CD4-positive, alpha-beta T cell (primary cell): ENCODE measurements around the gene DENND2C. TPM values are rescaled to one million over a fixed set of nuclear protein-coding genes. Genes with fewer than 3 reads are reported as not detected.

ENCODE experiments used
- ATAC-seq: fragments of 200-7000 bp; cut with Tn5 transposase; one replicate; pipeline ENCODE4 v1.10.0; 2022; ENCODE audit warnings: mild to moderate bottlenecking; ENCODE audit not compliant: poor library complexity
- CTCF ChIA-PET: fragments of 350-600 bp; sonication (Branson Sonifier 250); formaldehyde crosslinking; loops from one replicate; lab custom pipeline; 2021; ENCODE audit warnings: antibody characterized with exemption, inconsistent platforms; lab: Charles Lee
- POLR2A ChIA-PET: fragments of 350-600 bp; sonication (Branson Sonifier 250); formaldehyde crosslinking; loops from one replicate; lab custom pipeline; 2021; ENCODE audit warnings: antibody characterized with exemption, inconsistent platforms; lab: Charles Lee
- DNase-seq, 14 experiments: peaks; one replicate each; pipeline ENCODE4 v3.0.0-alpha.2; 2013 to 2020; ENCODE audit warnings: mixed read lengths in 2 of 14
- H3K27ac ChIP-seq, 2 donors: one replicate each; pipeline versions ENCODE4 v1.5.1 to v1.7.0; 2013; ENCODE audit warnings: low read length in 2 of 2, low read depth in 1 of 2, mild to moderate bottlenecking in 1 of 2
- H3K27me3 ChIP-seq, 2 experiments: 1 replicate in 1 of 2; 2 replicates in 1 of 2; pipeline versions ENCODE4 v1.6.1 to v1.7.0; 2013; ENCODE audit warnings: low read length in 2 of 2, control low read depth in 1 of 2, mild to moderate bottlenecking in 1 of 2, moderate library complexity in 1 of 2; ENCODE audit not compliant: insufficient read depth in 2 of 2, control insufficient read depth in 1 of 2
- H3K36me3 ChIP-seq: one replicate; pipeline ENCODE4 v1.6.1; 2013; ENCODE audit warnings: low read length, control low read depth; ENCODE audit not compliant: insufficient read depth
- H3K4me1 ChIP-seq: one replicate; pipeline ENCODE4 v1.6.1; 2013; ENCODE audit warnings: low read length, control low read depth; ENCODE audit not compliant: insufficient read depth
- H3K4me3 ChIP-seq: one replicate; pipeline ENCODE4 v1.5.1; 2013; ENCODE audit warnings: mild to moderate bottlenecking, low read length, moderate library complexity
- H3K9me3 ChIP-seq, 2 experiments: 1 replicate in 1 of 2; 2 replicates in 1 of 2; pipeline versions ENCODE4 v1.6.1 to v1.7.0; 2013; ENCODE audit warnings: low read length in 2 of 2, mild to moderate bottlenecking in 2 of 2, control low read depth in 1 of 2, moderate library complexity in 1 of 2; ENCODE audit not compliant: control insufficient read depth in 1 of 2, insufficient read depth in 1 of 2
- H3K27ac Mint-ChIP-seq: one replicate; pipeline ENCODE4 v1.8.0; 2020; ENCODE audit warnings: mixed read lengths
- H3K27me3 Mint-ChIP-seq: one replicate; pipeline ENCODE4 v1.8.0; 2021; ENCODE audit warnings: mixed read lengths
- H3K36me3 Mint-ChIP-seq: one replicate; pipeline ENCODE4 v1.8.0; 2021; ENCODE audit warnings: low read depth, mixed read lengths
- H3K4me1 Mint-ChIP-seq: one replicate; pipeline ENCODE4 v1.8.0; 2021; ENCODE audit warnings: low read depth, mixed read lengths
- H3K4me3 Mint-ChIP-seq: one replicate; pipeline ENCODE4 v1.8.0; 2020; ENCODE audit warnings: mild to moderate bottlenecking, mixed read lengths
- H3K9me3 Mint-ChIP-seq: one replicate; pipeline ENCODE4 v1.8.0; 2020; ENCODE audit warnings: mixed read lengths
- CTCF ChIP-seq: fragments of 200-600 bp; IDR thresholded peaks from one replicate; pipeline ENCODE4 v1.8.0; 2022; ENCODE audit warnings: antibody characterized with exemption, mild to moderate bottlenecking
- intact Hi-C, 2 experiments: fragments of 100-400 bp; cut with DNase I in 1 of 2; cut with micrococcal nuclease in 1 of 2; formaldehyde crosslinking; loops; one replicate each; pipeline versions ENCODE4 v1.15.1 to v1.9.0; 2023 to 2025; cut with DNase I, micrococcal nuclease
- total RNA-seq, 174 experiments: library from RNA in 2 of 174; stranded (reverse) in 2 of 174; gene quantifications; one replicate each; pipeline ENCODE4 v1.2.3 and lab custom pipeline; 2021 to 2026

The DENND2C gene
- total RNA-seq, 2 experiments from 2014 or later = 1.6 to 2.0 TPM

- ChIA-PET CTCF (interaction anchor here (0.6 kb wide), 1 partner anchor 231 kb away, joined by 3 read pairs; no protein-coding TSS in a partner anchor), POLR2A (no interaction called here)
- no peak overlapping the region for H3K4me3 Mint-ChIP-seq
- H3K4me1 Mint-ChIP-seq = no peaks in the 10 kb centered on the region
- intact Hi-C loops = loop anchor here in 1 of 2 experiments (10.0 kb wide), 2 partner anchors 773 to 1203 kb away; partner anchors contain the start of gene RSBN1
- H3K27me3 Mint-ChIP-seq = peaks cover 14% of the 10 kb centered on the region
- no peaks in the 10 kb centered on the region for H3K9me3 Mint-ChIP-seq
- H3K4me3 ChIP-seq = no peak overlapping the region
- no peak overlapping the region for H3K27ac Mint-ChIP-seq
- DNase-seq (no peak), ATAC-seq (no peak)
- no peaks in the 10 kb centered on the region for H3K9me3 ChIP-seq
- H3K4me1 ChIP-seq = no peaks in the 10 kb centered on the region
- TF ChIP-seq CTCF = no peak
- no peaks in the 10 kb centered on the region for H3K36me3 ChIP-seq
- H3K27ac ChIP-seq = no peak overlapping the region
- no peaks in the 10 kb centered on the region for H3K36me3 Mint-ChIP-seq
- no peaks in the 10 kb centered on the region for H3K27me3 ChIP-seq
Measured at GRCh38 chr1:114588196-114588689, 81.6 kb downstream of the DENND2C start.

GRCh38 chr1:114587203-114587991 is 82.5 kb downstream of the DENND2C start:
- Mint-ChIP-seq H3K4me3 (no peak overlapping the region), H3K27me3 (peaks cover 6% of the 10 kb centered on the region), H3K36me3 (no peaks in the 10 kb centered on the region), H3K4me1 (peaks cover 2% of the 10 kb centered on the region), H3K9me3 (no peaks in the 10 kb centered on the region), H3K27ac (no peak overlapping the region)
- no peaks in the 10 kb centered on the region for H3K9me3 ChIP-seq
- no peak for DNase-seq
- ChIA-PET POLR2A (no interaction called here), CTCF (interaction anchor here (0.6 kb wide), 1 partner anchor 230 kb away, joined by 3 read pairs; no protein-coding TSS in a partner anchor)
- TF ChIP-seq CTCF = no peak
- intact Hi-C loops = loop anchor here in 1 of 2 experiments (10.0 kb wide), 2 partner anchors 773 to 1203 kb away; partner anchors contain the start of gene RSBN1
- H3K27ac ChIP-seq = no peak overlapping the region
- H3K4me1 ChIP-seq = no peaks in the 10 kb centered on the region
- H3K36me3 ChIP-seq = no peaks in the 10 kb centered on the region
- no peak for ATAC-seq
- H3K4me3 ChIP-seq = no peak overlapping the region
- no peaks in the 10 kb centered on the region for H3K27me3 ChIP-seq

GRCh38 chr1:114586513-114587047 is 83.3 kb downstream of the DENND2C start:
- CTCF ChIA-PET = no interaction called here
- intact Hi-C loops = loop anchor here in 1 of 2 experiments (10.0 kb wide), 2 partner anchors 772 to 1202 kb away; partner anchors contain the start of gene RSBN1
- POLR2A ChIA-PET = no interaction called here
- no peaks in the 10 kb centered on the region for H3K9me3 Mint-ChIP-seq
- no peak for ATAC-seq
- no peaks in the 10 kb centered on the region for H3K9me3 ChIP-seq
- no peaks in the 10 kb centered on the region for H3K36me3 ChIP-seq
- no peak overlapping the region for H3K27ac ChIP-seq
- no peak overlapping the region for H3K27ac Mint-ChIP-seq
- H3K36me3 Mint-ChIP-seq = peaks cover 3% of the 10 kb centered on the region
- H3K4me1 ChIP-seq = peaks cover 7% of the 10 kb centered on the region
- H3K4me3 Mint-ChIP-seq = no peak overlapping the region
- H3K4me1 Mint-ChIP-seq = peaks cover 11% of the 10 kb centered on the region
- H3K27me3 Mint-ChIP-seq = peaks cover 6% of the 10 kb centered on the region
- DNase-seq = no peak
- no peak for TF ChIP-seq CTCF
- H3K27me3 ChIP-seq = no peaks in the 10 kb centered on the region
- H3K4me3 ChIP-seq = no peak overlapping the region
